T-helper 2 cell treated with Interferon-gamma antibody and Interleukin-4, amounts not matched to agents 100 ng/mL and 5 ng/mL, for 36 hours (primary cell): ENCODE data around the gene MACROD2. TPM values are rescaled to one million over a fixed set of nuclear protein-coding genes. Genes with fewer than 3 reads are reported as not detected.
"Not testable (repeated sequence)": the region's sequence is repeated elsewhere in the genome, so short reads cannot be mapped to it uniquely, and the experiment has no call there.

Experiments used
- intact Hi-C: fragments of 100-400 bp; cut with micrococcal nuclease; formaldehyde crosslinking; loops from one replicate; pipeline ENCODE4 v1.15.1; 2023
- total RNA-seq: library from RNA; stranded (reverse); gene quantifications from 2 replicates; pipeline ENCODE4 v1.2.3, GENCODE V29; 2022

The MACROD2 gene
- total RNA-seq, 1 donor from 2014 or later: not detected

- intact Hi-C loops: no loop called here
Measured at GRCh38 chr20:15316556-15316955, 1321.2 kb downstream of the MACROD2 start.

- intact Hi-C loops: no loop called here
Measured at GRCh38 chr20:15317546-15318232, 1322.4 kb downstream of the MACROD2 start.

- intact Hi-C loops: no loop called here
Measured at GRCh38 chr20:15318682-15319081, 1323.4 kb downstream of the MACROD2 start.

- intact Hi-C loops: no loop called here
Measured at GRCh38 chr20:15319439-15319838, 1324.1 kb downstream of the MACROD2 start.

- intact Hi-C loops: no loop called here
Measured at GRCh38 chr20:15320941-15321340, 1325.6 kb downstream of the MACROD2 start.

GRCh38 chr20:15327123-15327522, 1331.8 kb downstream of the MACROD2 start:
- intact Hi-C loops: no loop called here

- intact Hi-C loops: no loop called here
Measured at GRCh38 chr20:15328084-15328483, 1332.8 kb downstream of the MACROD2 start.

- intact Hi-C loops: no loop called here
Measured at GRCh38 chr20:15332711-15333160, 1337.4 kb downstream of the MACROD2 start.

- intact Hi-C loops: no loop called here
Measured at GRCh38 chr20:15333170-15333569, 1337.9 kb downstream of the MACROD2 start.

GRCh38 chr20:15336011-15336410, 1340.7 kb downstream of the MACROD2 start:
- intact Hi-C loops: no loop called here

- intact Hi-C loops: no loop called here
Measured at GRCh38 chr20:15336536-15336935, 1341.2 kb downstream of the MACROD2 start.

- intact Hi-C loops: no loop called here
Measured at GRCh38 chr20:15339264-15339663, 1343.9 kb downstream of the MACROD2 start.

- intact Hi-C loops: no loop called here
Measured at GRCh38 chr20:15342991-15343523, 1347.7 kb downstream of the MACROD2 start.

GRCh38 chr20:15345287-15345686, 1350.0 kb downstream of the MACROD2 start:
- intact Hi-C loops: no loop called here

- intact Hi-C loops: no loop called here
Measured at GRCh38 chr20:15346657-15347280, 1351.5 kb downstream of the MACROD2 start.

- intact Hi-C loops: no loop called here
Measured at GRCh38 chr20:15359056-15359455, 1363.7 kb downstream of the MACROD2 start.

- intact Hi-C loops: no loop called here
Measured at GRCh38 chr20:15362849-15363248, 1367.5 kb downstream of the MACROD2 start.

- intact Hi-C loops: no loop called here
Measured at GRCh38 chr20:15364781-15365180, 1369.5 kb downstream of the MACROD2 start.

GRCh38 chr20:15370370-15370769, 1375.1 kb downstream of the MACROD2 start:
- intact Hi-C loops: no loop called here

GRCh38 chr20:15374682-15375081, 1379.4 kb downstream of the MACROD2 start:
- intact Hi-C loops: no loop called here

- intact Hi-C loops: no loop called here
Measured at GRCh38 chr20:15375836-15376235, 1380.5 kb downstream of the MACROD2 start.

GRCh38 chr20:15377603-15378002, 1382.3 kb downstream of the MACROD2 start:
- intact Hi-C loops: not testable (repeated sequence)

- intact Hi-C loops: no loop called here
Measured at GRCh38 chr20:15378151-15378550, 1382.8 kb downstream of the MACROD2 start.
